ENCODE measurements around the gene RND3.

Gene RND3

GRCh38 chr2:150491943-150492342 lies 4.5 kb upstream of the RND3 start:
- no peak for DNase-seq

GRCh38 chr2:150491430-150491829 lies 4.0 kb upstream of the RND3 start:
- no peak for DNase-seq

- DNase-seq = no peak
These were observed 3.0 kb upstream of the RND3 start for GRCh38 chr2:150490466-150490865.

GRCh38 chr2:150486539-150487484 lies 655 bp downstream of the RND3 start:
- DNase-seq = peak; percentile 42

- DNase-seq = peak; percentile 63
These were observed 1.5 kb downstream of the RND3 start for GRCh38 chr2:150485871-150486538.

- peak; percentile 71 for DNase-seq
These were observed 2.2 kb downstream of the RND3 start for GRCh38 chr2:150485114-150485870.

GRCh38 chr2:150484461-150485021 lies 2.9 kb downstream of the RND3 start:
- DNase-seq = no peak

GRCh38 chr2:150484006-150484405 lies 3.5 kb downstream of the RND3 start:
- DNase-seq = no peak

- DNase-seq = no peak
These were observed 3.9 kb downstream of the RND3 start for GRCh38 chr2:150483532-150483931.

GRCh38 chr2:150482667-150483400 lies 4.6 kb downstream of the RND3 start:
- no peak for DNase-seq

- no peak for DNase-seq
These were observed 5.4 kb downstream of the RND3 start for GRCh38 chr2:150482111-150482510.

GRCh38 chr2:150480971-150481830 lies 6.3 kb downstream of the RND3 start:
- no peak for DNase-seq

GRCh38 chr2:150480241-150480640 lies 7.2 kb downstream of the RND3 start:
- DNase-seq = no peak

- DNase-seq = no peak
These were observed 8.2 kb downstream of the RND3 start for GRCh38 chr2:150479075-150479915.

GRCh38 chr2:150478200-150478974 lies 9.1 kb downstream of the RND3 start:
- DNase-seq = no peak

GRCh38 chr2:150477347-150477746 lies 10.1 kb downstream of the RND3 start:
- DNase-seq = no peak

- DNase-seq = no peak
These were observed 10.6 kb downstream of the RND3 start for GRCh38 chr2:150476809-150477302.

GRCh38 chr2:150476286-150476685 lies 11.2 kb downstream of the RND3 start:
- no peak for DNase-seq
